NCI-H1105 treated with DMSO at 0.1 percent for 48 hours (cell line): ENCODE measurements around the gene TLCD1.
"Not testable (repeated sequence)": the region's sequence is repeated elsewhere in the genome, so short reads cannot be mapped to it uniquely, and the experiment has no call there.

Experiments used
- DNase-seq: peaks from one replicate; lab custom pipeline; 2025; lab: John Stamatoyannopoulos, UW

Gene TLCD1

DNA sequence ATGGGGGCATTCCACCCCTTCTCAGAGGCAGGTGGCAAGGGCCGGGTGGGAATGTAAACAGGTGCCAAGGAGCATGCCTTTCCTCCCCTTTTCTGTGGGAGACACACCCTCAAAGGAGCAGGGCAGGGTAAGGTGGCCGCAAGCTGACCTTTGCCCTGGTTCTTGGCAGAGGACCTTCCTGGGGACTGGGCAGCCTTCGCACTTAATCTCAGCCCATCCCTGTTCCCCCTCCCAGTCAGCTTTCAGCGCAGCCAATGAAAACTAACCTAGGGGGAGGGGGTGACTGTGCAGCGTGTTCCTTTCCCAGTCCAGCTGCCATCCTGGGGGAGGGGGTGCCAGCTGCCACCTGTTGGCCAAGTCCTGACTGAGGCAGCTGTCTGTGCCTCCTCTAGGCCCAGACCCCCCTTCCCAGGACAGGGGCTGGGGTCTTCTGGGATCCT is 20.6 kb upstream of the TLCD1 start:
- no peak for DNase-seq

DNA sequence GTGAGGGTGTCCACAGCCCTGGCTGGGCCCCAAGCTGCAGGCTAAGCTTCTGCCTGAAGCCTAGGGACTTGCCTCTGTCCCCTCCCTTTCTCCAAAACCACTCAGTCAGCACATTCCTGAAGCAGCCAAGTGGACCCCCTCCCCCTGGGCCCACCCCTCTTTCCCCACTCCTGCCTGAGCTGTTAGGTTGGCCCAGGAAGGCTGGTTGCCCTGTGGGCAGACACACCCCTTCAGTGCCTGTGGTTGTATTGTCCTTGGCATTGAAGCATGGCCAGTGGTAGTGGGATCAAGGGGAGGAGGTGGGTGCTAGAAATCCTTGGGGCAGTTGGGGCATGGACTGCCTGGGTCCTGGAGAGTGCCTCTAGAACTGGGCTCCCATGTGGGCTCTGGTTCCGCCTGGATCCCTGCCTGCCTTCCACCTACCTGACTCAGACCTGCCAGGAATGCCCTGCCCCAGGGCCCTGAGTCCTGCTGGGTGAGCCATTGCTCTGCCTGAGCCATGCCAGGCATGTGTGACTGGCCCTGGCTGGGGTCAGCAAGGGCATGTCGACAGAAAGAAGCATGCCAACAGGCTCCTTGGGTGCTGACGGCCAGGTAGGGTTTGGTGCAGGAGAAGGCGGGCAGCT is 19.9 kb upstream of the TLCD1 start:
- DNase-seq: no peak

GRCh38 chr17:28744972-28745785 is 19.1 kb upstream of the TLCD1 start:
- peak; percentile 20 for DNase-seq

DNA sequence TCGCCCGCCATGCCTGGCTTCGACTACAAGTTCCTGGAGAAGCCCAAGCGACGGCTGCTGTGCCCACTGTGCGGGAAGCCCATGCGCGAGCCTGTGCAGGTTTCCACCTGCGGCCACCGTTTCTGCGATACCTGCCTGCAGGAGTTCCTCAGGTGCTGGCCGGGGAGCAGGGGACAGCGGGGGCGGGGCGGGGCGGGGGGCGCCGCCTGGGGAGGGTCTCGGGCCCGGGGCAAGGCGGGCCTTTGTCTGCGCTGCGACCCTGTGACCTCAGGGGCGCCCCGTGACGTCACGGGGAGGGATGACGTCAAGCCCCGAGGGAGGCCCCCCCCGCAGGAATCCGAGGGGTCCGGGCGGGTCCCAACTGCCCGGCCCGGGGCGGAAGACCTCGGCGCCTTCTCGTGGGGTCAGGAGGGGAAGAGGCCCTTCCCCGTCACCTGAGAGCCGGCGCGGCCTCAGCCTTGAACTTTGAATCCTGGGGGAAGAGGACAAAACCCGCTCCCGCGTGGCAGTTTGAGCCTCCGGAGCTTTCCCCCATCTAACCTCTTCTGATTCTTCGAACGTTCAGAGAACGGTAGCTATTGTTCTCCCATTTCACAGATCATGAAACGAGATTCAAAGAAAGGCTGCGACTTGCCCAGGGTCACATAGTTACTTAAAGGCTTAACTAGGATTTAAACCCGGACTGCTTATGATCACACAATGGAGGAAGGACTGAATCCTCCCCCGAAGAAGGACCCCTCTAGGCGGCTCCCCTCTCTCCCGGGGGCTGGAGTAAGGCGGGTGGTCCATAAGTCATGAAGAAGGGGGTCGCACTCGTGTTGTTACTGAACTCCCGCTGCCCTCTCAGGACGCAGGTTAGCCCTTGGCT is 18.3 kb upstream of the TLCD1 start:
- peak; percentile 8 for DNase-seq

DNA sequence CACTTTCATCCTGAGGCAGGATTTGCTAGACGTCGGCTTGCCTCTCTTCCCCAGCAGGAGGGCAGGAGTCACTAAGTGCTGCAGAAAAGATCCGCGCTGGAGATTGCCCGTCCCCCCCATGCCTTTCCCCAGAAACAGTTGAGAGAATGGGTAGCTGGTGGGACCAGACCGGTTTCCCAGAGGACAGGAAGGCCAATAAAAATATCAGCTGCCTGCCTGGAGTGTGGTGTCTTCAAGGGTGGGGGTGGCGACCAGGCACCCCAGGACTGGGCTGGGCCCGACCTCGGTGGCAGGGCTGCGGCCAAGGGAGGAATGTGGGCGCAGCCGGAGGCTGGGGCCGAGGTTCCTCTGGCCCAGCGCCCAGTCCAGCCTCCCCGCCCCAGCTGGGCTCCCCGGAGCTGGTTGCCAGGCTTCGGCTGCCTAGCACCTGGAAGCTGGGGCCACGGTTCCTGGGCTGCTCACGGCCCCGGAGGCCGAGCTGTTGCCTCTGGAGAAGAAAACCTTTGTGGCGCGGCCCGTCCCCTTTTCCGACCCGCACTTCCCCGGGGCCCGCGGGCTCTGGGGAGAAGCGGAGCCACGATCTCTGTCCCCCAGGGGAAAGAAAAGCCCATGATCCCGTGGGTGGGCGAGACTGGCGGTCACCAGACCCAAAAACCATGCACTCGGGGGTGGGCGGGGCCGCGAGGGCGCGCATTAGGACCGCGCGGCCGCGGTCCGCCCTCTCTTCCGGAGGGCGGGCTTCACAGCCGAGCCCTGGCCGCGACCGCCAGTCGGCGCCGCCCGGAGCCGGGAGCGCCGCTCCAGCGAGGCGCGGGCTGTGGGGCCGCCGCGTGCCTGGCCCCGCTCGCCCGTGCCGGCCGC is 17.4 kb upstream of the TLCD1 start, which contains the start of gene TRAF4:
TSS of gene TRAF4 (plus strand) at position 769 of the 861 bp plus-strand sequence. CDS start 102 bp downstream, outside the sequence.
- DNase-seq: peak; percentile 73

- no peak for DNase-seq
Measured at GRCh38 chr17:28741358-28742349, 15.6 kb upstream of the TLCD1 start.

GRCh38 chr17:28740406-28741357 is 14.6 kb upstream of the TLCD1 start:
- no peak for DNase-seq

- no peak for DNase-seq
Measured at GRCh38 chr17:28738680-28739384, 12.8 kb upstream of the TLCD1 start.

GRCh38 chr17:28737770-28738679 is 12.0 kb upstream of the TLCD1 start:
- DNase-seq: no peak

GRCh38 chr17:28737316-28737715 is 11.3 kb upstream of the TLCD1 start:
- DNase-seq: no peak

DNA sequence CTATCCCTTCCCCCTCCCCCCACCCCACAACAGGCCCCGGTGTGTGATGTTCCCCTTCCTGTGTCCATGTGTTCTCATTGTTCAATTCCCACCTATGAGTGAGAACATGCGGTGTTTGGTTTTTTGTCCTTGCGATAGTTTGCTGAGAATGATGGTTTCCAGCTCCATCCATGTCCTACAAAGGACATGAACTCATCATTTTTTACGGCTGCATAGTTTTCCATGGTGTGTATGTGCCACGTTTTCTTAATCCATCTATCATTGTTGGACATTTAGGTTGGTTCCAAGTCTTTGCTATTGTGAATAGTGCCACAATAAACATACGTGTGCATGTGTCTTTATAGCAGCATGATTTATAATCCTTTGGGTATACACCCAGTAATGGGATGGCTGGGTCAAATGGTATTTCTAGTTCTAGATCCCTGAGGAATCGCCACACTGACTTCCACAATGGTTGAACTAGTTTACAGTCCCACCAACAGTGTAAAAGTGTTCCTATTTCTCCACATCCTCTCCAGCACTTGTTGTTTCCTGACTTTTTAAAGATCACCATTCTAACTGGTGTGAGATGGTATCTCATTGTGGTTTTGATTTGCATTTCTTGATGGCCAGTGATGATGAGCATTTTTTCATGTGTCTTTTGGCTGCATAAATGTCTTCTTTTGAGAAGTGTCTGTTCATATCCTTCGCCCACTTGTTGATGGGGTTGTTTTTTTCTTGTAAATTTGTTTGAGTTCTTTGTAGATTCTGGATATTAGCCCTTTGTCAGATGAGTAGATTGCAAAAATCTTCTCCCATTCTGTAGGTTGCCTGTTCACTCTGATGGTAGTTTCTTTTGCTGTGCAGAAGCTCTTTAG is 10.1 kb upstream of the TLCD1 start:
- DNase-seq: not testable (repeated sequence)

DNA sequence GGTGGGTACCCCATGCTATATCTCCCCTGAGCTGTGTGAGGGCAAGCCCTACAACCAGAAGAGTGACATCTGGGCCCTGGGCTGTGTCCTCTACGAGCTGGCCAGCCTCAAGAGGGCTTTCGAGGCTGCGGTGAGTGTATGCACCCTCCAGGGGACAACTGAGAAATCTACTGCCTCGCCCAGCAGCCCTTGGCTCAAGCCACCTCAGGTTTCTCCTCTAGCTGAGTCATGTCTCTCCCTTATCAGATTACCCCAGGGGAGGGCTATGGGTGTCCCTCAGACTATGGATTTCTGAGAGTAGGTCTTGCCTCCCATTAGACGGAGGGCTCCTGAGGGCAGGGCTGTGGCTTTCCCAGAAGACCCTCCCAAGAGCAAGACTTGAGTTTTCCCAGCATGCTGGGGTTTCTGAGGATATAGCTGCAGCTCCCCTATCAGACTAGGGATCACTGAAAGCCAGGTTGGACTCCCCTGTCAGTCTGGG is 9.2 kb upstream of the TLCD1 start:
- no peak for DNase-seq

GRCh38 chr17:28734712-28735241 is 8.7 kb upstream of the TLCD1 start:
- no peak for DNase-seq

GRCh38 chr17:28733346-28733745 is 7.3 kb upstream of the TLCD1 start:
- no peak for DNase-seq

- DNase-seq: no peak
Measured at GRCh38 chr17:28729950-28730330, 3.9 kb upstream of the TLCD1 start.
